BJ (cell line): ENCODE data around the gene SULT1A3. TPM values are rescaled to one million over a fixed set of nuclear protein-coding genes. Genes with fewer than 3 reads are reported as not detected.
"Not testable (repeated sequence)": the region's sequence is repeated elsewhere in the genome, so short reads cannot be mapped to it uniquely, and the experiment has no call there.

ENCODE experiments used
- CTCF ChIA-PET: fragments of 350-600 bp; formaldehyde crosslinking; extraction: SDS; loops from one replicate; lab custom pipeline; 2021; ENCODE audit warnings: antibody characterized with exemption, inconsistent platforms; lab: Yijun Ruan, JAX
- POLR2A ChIA-PET: fragments of 300-600 bp; sonication (Branson Sonifier 250); formaldehyde crosslinking; extraction: SDS; loops from one replicate; lab custom pipeline; 2021; ENCODE audit warnings: antibody characterized with exemption; lab: Charles Lee
- DNase-seq: peaks from one replicate; pipeline ENCODE4 v3.0.0-alpha.2; 2011; ENCODE audit warnings: low read depth
- H3K27me3 ChIP-seq: 2 replicates; pipeline ENCODE4 v1.6.0; 2011; ENCODE audit warnings: low read length; ENCODE audit not compliant: control insufficient read depth, insufficient read depth
- H3K36me3 ChIP-seq: 2 replicates; pipeline ENCODE4 v1.5.1; 2011; ENCODE audit warnings: low read length; ENCODE audit not compliant: control insufficient read depth, insufficient read depth
- H3K4me3 ChIP-seq: 2 replicates; pipeline ENCODE4 v1.5.1; 2011; ENCODE audit warnings: low read depth, mild to moderate bottlenecking, control low read depth, low read length
- CTCF ChIP-seq: IDR thresholded peaks from 2 replicates; pipeline ENCODE4 v1.5.1; 2011; ENCODE audit warnings: low read depth, mild to moderate bottlenecking, control low read depth, inconsistent platforms, low read length, moderate library complexity; ENCODE audit not compliant: insufficient read depth
- polyA minus RNA-seq: library from RNA; depleted of rRNA, polyadenylated mRNA; stranded (reverse); fragments of >200 nt; gene quantifications from 2 replicates; pipeline ENCODE4 v1.2.3, GENCODE V29; 2011; rRNA and poly(A)+ RNA removed
- polyA plus RNA-seq: library from polyadenylated mRNA; depleted of rRNA; stranded (reverse); fragments of >200 nt; gene quantifications from 2 replicates; pipeline ENCODE4 v1.2.3, GENCODE V29; 2011; rRNA removed

The SULT1A3 gene
- polyA plus RNA-seq (6.2 TPM in 2 replicates), polyA minus RNA-seq (1.4 and 4.9 TPM in 2 replicates)

DNA sequence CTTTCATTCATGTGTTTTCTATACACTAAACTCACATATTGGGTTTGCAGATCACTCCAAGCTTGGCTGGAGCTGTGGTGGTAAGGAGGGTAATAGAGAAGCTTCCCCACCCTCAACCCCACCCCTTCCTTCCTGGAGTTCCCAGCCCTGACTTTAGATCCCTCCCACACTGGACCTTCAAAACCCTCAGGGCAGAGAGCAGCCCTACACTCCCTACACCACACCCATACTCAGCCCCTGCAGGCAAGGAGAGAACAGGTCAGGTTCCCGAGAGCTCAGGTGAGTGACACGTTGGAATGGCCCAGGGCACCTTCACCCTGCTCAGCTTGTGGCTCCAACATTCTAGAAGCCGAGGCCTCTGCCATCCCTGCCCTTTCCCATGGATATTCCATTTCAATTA lies at the start of gene SULT1A3:
Gene SULT1A3 (plus strand): TSS at position 207 of the 400 bp plus-strand sequence. CDS start 1,474 bp downstream, outside the sequence.
- H3K27me3 ChIP-seq, DNase-seq, CTCF ChIA-PET, POLR2A ChIA-PET, H3K4me3 ChIP-seq, H3K36me3 ChIP-seq: not testable (repeated sequence)

GRCh38 chr16:30151091-30151490 lies 48.0 kb upstream of the SULT1A3 start:
- POLR2A ChIA-PET: no interaction called here
- CTCF ChIA-PET: no interaction called here
- no peak overlapping the region for H3K4me3 ChIP-seq
- H3K36me3 ChIP-seq: no peaks in the 10 kb centered on the region
- no peaks in the 10 kb centered on the region for H3K27me3 ChIP-seq
- no peak for TF ChIP-seq CTCF
- no peak for DNase-seq

DNA sequence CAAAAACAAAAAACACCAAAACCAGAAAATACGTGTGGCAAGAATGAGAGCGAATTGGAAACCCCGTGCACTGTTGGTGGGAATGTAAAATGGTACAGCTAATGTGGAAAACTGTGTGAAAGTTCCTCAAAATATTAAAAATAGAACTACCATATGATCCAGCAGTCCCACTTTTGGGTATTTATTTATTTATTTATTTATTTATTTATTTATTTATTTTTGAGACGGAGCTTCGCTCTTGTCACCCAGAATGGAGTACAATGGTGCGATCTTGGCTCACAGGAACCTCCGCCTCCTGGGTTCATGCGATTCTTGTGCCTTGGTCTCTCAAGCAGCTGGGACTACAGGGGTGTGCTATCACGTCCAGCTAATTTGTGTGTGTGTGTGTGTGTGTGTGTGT lies 46.5 kb upstream of the SULT1A3 start:
- ChIA-PET POLR2A (no interaction called here), CTCF (no interaction called here)
- DNase-seq: no peak
- Histone ChIP-seq H3K27me3 (no peaks in the 10 kb centered on the region), H3K36me3 (no peaks in the 10 kb centered on the region), H3K4me3 (no peak overlapping the region)
- TF ChIP-seq CTCF: no peak

- H3K4me3 ChIP-seq: no peak overlapping the region
- CTCF ChIA-PET: no interaction called here
Measured at GRCh38 chr16:30155188-30155587, 43.9 kb upstream of the SULT1A3 start.

GRCh38 chr16:30157214-30157613 lies 41.8 kb upstream of the SULT1A3 start:
- ChIA-PET CTCF (interaction anchor here (1.3 kb wide), 1 partner anchor 66 kb away, joined by 3 read pairs; the partner anchor contains the start of gene TBX6), POLR2A (no interaction called here)
- no peak for TF ChIP-seq CTCF
- no peak for DNase-seq
- no peaks in the 10 kb centered on the region for H3K36me3 ChIP-seq
- H3K4me3 ChIP-seq: no peak overlapping the region
- no peaks in the 10 kb centered on the region for H3K27me3 ChIP-seq

More at GRCh38 chr16:30155188-30155587, 43.9 kb upstream of the SULT1A3 start:
- no peak for TF ChIP-seq CTCF
- H3K27me3 ChIP-seq: no peaks in the 10 kb centered on the region
- POLR2A ChIA-PET: no interaction called here
- DNase-seq: no peak
- no peaks in the 10 kb centered on the region for H3K36me3 ChIP-seq

DNA sequence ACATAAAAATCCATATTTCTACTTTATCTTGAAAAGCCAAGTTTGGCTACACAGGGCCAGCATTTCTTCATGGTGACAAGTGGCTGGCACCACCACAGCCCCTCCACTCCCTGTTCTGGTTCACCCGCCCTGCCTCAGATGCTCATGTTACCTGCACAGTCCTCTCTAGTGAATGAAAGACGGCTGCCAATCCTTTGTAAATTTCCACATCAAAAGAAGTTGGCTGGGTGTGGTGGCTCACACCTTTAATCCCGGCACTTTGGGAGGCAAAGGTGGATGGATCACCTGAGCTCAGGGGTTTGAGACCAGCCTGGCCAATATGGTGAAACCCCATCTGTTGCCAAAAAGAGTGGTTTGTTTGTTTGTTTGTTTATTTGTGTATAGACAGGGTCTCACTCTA lies 35.5 kb upstream of the SULT1A3 start:
- no peak overlapping the region for H3K4me3 ChIP-seq
- H3K36me3 ChIP-seq: no peaks in the 10 kb centered on the region
- ChIA-PET POLR2A (no interaction called here), CTCF (no interaction called here)
- no peak for DNase-seq
- H3K27me3 ChIP-seq: no peaks in the 10 kb centered on the region
- no peak for TF ChIP-seq CTCF
